Measurements from ENCODE around the gene CLEC4E. TPM values are rescaled to one million over a fixed set of nuclear protein-coding genes. Genes with fewer than 3 reads are reported as not detected.
"Not testable (repeated sequence)": the region's sequence is repeated elsewhere in the genome, so short reads cannot be mapped to it uniquely, and the experiment has no call there.

The CLEC4E gene, protein sequence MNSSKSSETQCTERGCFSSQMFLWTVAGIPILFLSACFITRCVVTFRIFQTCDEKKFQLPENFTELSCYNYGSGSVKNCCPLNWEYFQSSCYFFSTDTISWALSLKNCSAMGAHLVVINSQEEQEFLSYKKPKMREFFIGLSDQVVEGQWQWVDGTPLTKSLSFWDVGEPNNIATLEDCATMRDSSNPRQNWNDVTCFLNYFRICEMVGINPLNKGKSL
- total RNA-seq (ENCODE audit: unreplicated experiment), result 1.2 TPM
- long read RNA-seq, partial matches to known transcripts, result 0 of 1 reads
- long read RNA-seq, other reads (novel, unspliced or antisense), result 0 of 1 reads

DNA sequence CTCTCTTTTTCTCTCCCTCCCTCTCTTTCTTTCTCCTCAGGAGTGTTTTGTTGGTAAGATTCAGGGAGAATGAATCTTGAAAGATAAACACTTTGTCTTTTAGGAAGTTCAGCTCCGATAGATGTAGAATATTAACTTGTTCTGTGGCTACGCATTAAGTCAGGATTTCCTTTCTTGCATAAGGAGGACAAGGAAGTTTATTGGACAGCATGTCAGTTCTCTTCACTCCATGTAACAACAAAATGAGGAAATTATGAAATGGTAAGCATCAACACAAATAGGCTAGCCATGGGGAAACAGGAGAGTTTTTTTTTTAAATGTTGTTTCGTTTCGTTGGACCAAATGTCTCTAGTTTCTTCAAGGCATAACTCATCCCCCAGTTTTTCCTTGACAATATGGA lies at the start of gene CLEC4E:
CLEC4E (minus strand) TSS at position 75 of the 400 bp plus-strand sequence. CDS start 108 bp downstream, outside the sequence.
- H3K36me3 Mint-ChIP-seq (ENCODE audit: low read depth, unreplicated experiment); H3K27me3 Mint-ChIP-seq (ENCODE audit: unreplicated experiment); H3K9me3 Mint-ChIP-seq (ENCODE audit: unreplicated experiment); DNase-seq (ENCODE audit: low spot score); H3K4me3 Mint-ChIP-seq (ENCODE audit: unreplicated experiment): not testable (repeated sequence)
- Mint-ChIP-seq H3K27ac (ENCODE audit: unreplicated experiment) (peak within 1 kb of the TSS; percentile 33), H3K4me1 (ENCODE audit: unreplicated experiment) (peaks cover 12% of the 10 kb centered on the region)

DNA sequence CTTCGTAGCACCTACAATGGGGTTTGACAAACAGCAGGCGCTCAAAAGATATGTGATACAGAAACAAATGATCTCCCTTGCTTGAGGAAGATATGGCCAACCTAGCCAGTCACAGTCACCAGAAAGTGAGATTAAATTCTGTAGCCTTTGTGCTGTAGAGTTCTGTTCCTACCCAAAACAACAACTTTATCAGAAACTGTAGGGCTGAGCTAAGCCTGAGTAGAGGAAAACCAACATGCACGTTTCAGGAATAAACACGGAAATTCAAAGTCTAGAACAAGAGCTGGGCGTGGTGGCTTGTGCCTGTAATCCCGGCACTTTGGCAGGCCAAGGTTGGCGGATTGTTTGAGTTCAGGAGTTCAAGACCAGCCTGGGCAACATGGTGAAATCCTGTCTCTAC lies 49.0 kb upstream of the CLEC4E start:
- no peak for DNase-seq (ENCODE audit: low spot score)
- TF ChIP-seq, protein P1, sequence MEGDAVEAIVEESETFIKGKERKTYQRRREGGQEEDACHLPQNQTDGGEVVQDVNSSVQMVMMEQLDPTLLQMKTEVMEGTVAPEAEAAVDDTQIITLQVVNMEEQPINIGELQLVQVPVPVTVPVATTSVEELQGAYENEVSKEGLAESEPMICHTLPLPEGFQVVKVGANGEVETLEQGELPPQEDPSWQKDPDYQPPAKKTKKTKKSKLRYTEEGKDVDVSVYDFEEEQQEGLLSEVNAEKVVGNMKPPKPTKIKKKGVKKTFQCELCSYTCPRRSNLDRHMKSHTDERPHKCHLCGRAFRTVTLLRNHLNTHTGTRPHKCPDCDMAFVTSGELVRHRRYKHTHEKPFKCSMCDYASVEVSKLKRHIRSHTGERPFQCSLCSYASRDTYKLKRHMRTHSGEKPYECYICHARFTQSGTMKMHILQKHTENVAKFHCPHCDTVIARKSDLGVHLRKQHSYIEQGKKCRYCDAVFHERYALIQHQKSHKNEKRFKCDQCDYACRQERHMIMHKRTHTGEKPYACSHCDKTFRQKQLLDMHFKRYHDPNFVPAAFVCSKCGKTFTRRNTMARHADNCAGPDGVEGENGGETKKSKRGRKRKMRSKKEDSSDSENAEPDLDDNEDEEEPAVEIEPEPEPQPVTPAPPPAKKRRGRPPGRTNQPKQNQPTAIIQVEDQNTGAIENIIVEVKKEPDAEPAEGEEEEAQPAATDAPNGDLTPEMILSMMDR (IDR thresholded peaks at IDR 0.05; ENCODE audit: unreplicated experiment), result no peak
- Mint-ChIP-seq H3K4me1 (ENCODE audit: unreplicated experiment) (peaks cover 3% of the 10 kb centered on the region), H3K27me3 (ENCODE audit: unreplicated experiment) (peaks cover 4% of the 10 kb centered on the region), H3K36me3 (ENCODE audit: low read depth, unreplicated experiment) (no peaks in the 10 kb centered on the region), H3K4me3 (ENCODE audit: unreplicated experiment) (no peak overlapping the region), H3K27ac (ENCODE audit: unreplicated experiment) (no peak overlapping the region), H3K9me3 (ENCODE audit: unreplicated experiment) (no peaks in the 10 kb centered on the region)

DNA sequence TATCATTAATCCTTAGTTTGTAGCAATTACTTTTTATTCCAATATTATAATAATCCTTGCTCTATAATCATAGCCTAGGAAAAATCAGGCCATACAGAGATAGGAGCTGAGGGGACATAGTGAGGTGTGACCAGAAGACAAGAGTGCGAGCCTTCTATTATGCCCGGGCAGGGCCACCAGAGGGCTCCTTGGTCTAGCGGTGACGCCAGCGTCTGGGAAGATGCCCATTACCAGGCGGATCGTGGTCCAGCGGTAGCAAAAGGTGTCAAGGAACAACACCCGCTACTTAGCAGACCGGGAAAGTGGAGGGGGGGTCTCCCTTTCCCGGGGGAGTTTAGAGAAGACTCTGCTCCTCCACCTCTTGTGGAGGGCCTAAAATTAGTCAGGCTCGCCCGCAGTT lies 43.8 kb upstream of the CLEC4E start:
- not testable (repeated sequence) for DNase-seq (ENCODE audit: low spot score); H3K4me1 Mint-ChIP-seq (ENCODE audit: unreplicated experiment); H3K27me3 Mint-ChIP-seq (ENCODE audit: unreplicated experiment); H3K4me3 Mint-ChIP-seq (ENCODE audit: unreplicated experiment); H3K36me3 Mint-ChIP-seq (ENCODE audit: low read depth, unreplicated experiment); H3K27ac Mint-ChIP-seq (ENCODE audit: unreplicated experiment); H3K9me3 Mint-ChIP-seq (ENCODE audit: unreplicated experiment)

DNA sequence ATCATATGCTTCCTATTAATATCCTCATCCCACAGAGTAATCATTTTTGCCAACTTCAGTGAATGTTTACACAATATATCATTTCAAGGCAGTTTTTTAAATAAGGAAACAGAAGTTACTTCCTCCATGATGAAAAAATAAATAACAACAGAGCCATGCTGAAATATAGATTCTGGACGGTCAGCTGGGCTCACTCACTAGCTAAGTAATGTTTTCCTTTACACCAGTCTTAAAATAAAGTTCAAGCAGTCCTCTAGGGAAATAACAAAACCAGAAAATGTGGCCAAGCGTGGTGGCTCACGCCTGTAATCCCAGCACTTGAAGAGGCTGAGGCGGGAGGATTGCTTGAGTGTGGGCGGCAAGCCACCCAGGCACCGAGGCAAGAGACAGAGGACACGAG lies 43.3 kb upstream of the CLEC4E start:
- no peak for DNase-seq (ENCODE audit: low spot score)
- peaks cover 4% of the 10 kb centered on the region for H3K4me1 Mint-ChIP-seq (ENCODE audit: unreplicated experiment)
- H3K36me3 Mint-ChIP-seq (ENCODE audit: low read depth, unreplicated experiment), result no peaks in the 10 kb centered on the region
- H3K27me3 Mint-ChIP-seq (ENCODE audit: unreplicated experiment), result peaks cover 2% of the 10 kb centered on the region
- H3K9me3 Mint-ChIP-seq (ENCODE audit: unreplicated experiment), result no peaks in the 10 kb centered on the region
- H3K4me3 Mint-ChIP-seq (ENCODE audit: unreplicated experiment), result no peak overlapping the region
- TF ChIP-seq, protein P1 (IDR thresholded peaks at IDR 0.05; ENCODE audit: unreplicated experiment), result no peak
- no peak overlapping the region for H3K27ac Mint-ChIP-seq (ENCODE audit: unreplicated experiment)

DNA sequence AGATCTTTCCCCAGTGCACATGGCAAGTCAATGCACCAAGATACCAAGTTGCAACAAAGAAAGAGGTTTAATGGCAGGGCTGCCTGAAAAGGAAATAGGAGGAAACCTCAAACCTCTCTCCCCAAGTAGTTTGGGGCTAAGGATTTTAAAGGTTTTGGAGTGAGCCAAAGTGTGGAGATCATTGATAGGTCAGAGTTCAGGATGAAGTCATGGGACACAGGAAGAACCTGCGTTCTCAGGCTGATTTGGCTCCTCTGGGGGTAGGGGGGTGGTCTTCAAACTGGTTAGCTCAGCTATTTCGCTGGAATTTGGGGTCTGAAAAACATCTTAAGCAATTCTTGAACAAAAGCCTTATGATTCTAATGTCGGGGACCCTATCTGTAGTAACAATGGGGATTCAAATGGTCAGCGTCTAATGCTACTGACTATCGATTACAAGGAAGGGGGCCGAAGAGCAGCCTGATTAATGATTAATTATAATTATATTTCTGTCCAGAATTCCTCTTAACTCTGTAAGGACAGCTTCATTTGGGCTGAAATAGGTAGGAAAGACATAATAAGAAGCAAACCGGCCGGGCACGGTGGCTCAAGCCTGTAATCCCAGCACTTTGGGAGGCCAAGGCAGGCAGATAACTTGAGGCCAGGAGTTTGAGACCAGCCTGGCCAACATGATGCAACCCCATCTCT lies 40.5 kb upstream of the CLEC4E start:
- no peak overlapping the region for H3K4me3 Mint-ChIP-seq (ENCODE audit: unreplicated experiment)
- H3K27me3 Mint-ChIP-seq (ENCODE audit: unreplicated experiment), result no peaks in the 10 kb centered on the region
- TF ChIP-seq, protein P1 (IDR thresholded peaks at IDR 0.05; ENCODE audit: unreplicated experiment), result no peak
- H3K4me1 Mint-ChIP-seq (ENCODE audit: unreplicated experiment), result peaks cover 4% of the 10 kb centered on the region
- H3K9me3 Mint-ChIP-seq (ENCODE audit: unreplicated experiment), result no peaks in the 10 kb centered on the region
- no peaks in the 10 kb centered on the region for H3K36me3 Mint-ChIP-seq (ENCODE audit: low read depth, unreplicated experiment)
- DNase-seq (ENCODE audit: low spot score), result no peak
- no peak overlapping the region for H3K27ac Mint-ChIP-seq (ENCODE audit: unreplicated experiment)

DNA sequence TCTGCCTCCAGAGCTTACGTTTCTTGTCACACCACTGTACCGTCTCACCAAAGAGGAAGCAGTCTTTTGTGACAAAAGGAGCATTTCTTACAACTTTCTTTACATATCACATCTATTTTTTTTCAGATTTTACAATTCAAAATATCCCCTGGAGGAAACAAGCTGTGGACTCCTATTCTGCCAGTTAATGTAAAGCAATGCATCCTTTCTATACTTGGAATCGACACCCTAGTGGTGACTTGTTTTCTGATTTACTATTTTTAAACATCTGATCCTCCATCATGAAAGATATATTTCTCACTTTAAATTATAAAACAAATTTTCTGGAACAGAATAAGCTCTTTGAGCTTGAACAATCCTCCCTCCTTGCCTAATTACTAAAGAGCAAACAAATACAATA lies 37.2 kb upstream of the CLEC4E start:
- H3K4me3 Mint-ChIP-seq (ENCODE audit: unreplicated experiment), result no peak overlapping the region
- peaks cover 1% of the 10 kb centered on the region for H3K27me3 Mint-ChIP-seq (ENCODE audit: unreplicated experiment)
- no peaks in the 10 kb centered on the region for H3K9me3 Mint-ChIP-seq (ENCODE audit: unreplicated experiment)
- H3K4me1 Mint-ChIP-seq (ENCODE audit: unreplicated experiment), result peaks cover 4% of the 10 kb centered on the region
- TF ChIP-seq, protein P1 (IDR thresholded peaks at IDR 0.05; ENCODE audit: unreplicated experiment), result no peak
- no peak for DNase-seq (ENCODE audit: low spot score)
- H3K27ac Mint-ChIP-seq (ENCODE audit: unreplicated experiment), result no peak overlapping the region
- H3K36me3 Mint-ChIP-seq (ENCODE audit: low read depth, unreplicated experiment), result no peaks in the 10 kb centered on the region
